ENCODE results near the gene FAM180A. TPM values are rescaled to one million over a fixed set of nuclear protein-coding genes. Genes with fewer than 3 reads are reported as not detected.

Gene FAM180A
- not detected for polyA plus RNA-seq (2013, experiment 1 of 2)
- polyA plus RNA-seq (2013, experiment 2 of 2): not detected

DNA sequence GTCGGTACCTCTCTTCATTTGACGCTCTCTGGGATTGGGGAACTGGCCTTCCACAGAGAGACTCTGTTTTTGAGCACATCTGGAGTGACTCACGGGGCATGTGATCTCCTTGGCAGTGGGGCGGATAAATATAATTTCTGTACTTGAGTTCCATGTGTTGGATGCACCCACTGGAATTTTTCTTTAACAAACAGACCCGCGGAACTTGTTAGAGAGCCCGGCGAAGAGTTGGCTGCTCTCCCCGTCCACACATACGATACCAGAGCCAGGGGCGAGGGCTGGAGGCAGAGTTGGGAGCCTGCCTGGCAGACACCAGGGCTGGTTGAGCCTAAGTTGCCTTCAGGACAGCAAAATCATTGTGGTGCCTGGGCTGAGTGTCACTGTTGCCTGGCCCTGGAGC is at the start of gene FAM180A:
Gene FAM180A, minus strand, starts transcription at position 44 of the 400 bp plus-strand sequence. CDS start 233 bp downstream, outside the sequence.
- Histone ChIP-seq H3K36me3 (ENCODE audit: control insufficient read depth, insufficient read depth, low read length) (no peaks in the 10 kb centered on the region), H3K4me1 (ENCODE audit: control insufficient read depth, insufficient read depth, low read length, poor library complexity, severe bottlenecking) (no peaks in the 10 kb centered on the region), H3K27ac (ENCODE audit: low read depth, low read length, severe bottlenecking) (no peak within 1 kb of the TSS), H3K9me3 (ENCODE audit: control insufficient read depth, low read length) (no peaks in the 10 kb centered on the region), H3K4me3 (ENCODE audit: extremely low read depth, insufficient read depth, low read length, poor library complexity, severe bottlenecking) (no peak within 1 kb of the TSS)
- 95 to 96% methylated on average over 11 of the region's 11 CpGs for WGBS, 2 experiments (ENCODE audit: insufficient coverage in 2 of 2)

GRCh38 chr7:135798095-135798494 is 49.5 kb upstream of the FAM180A start:
- WGBS, 2 experiments (ENCODE audit: insufficient coverage in 2 of 2): 100% methylated on average over 1 to 2 of the region's 4 CpGs
- H3K4me1 ChIP-seq (ENCODE audit: control insufficient read depth, insufficient read depth, low read length, poor library complexity, severe bottlenecking): peaks cover 7% of the 10 kb centered on the region
- H3K27ac ChIP-seq (ENCODE audit: low read depth, low read length, severe bottlenecking): no peak overlapping the region
- no peaks in the 10 kb centered on the region for H3K9me3 ChIP-seq (ENCODE audit: control insufficient read depth, low read length)
- H3K36me3 ChIP-seq (ENCODE audit: control insufficient read depth, insufficient read depth, low read length): no peaks in the 10 kb centered on the region
- H3K4me3 ChIP-seq (ENCODE audit: extremely low read depth, insufficient read depth, low read length, poor library complexity, severe bottlenecking): no peak overlapping the region

DNA sequence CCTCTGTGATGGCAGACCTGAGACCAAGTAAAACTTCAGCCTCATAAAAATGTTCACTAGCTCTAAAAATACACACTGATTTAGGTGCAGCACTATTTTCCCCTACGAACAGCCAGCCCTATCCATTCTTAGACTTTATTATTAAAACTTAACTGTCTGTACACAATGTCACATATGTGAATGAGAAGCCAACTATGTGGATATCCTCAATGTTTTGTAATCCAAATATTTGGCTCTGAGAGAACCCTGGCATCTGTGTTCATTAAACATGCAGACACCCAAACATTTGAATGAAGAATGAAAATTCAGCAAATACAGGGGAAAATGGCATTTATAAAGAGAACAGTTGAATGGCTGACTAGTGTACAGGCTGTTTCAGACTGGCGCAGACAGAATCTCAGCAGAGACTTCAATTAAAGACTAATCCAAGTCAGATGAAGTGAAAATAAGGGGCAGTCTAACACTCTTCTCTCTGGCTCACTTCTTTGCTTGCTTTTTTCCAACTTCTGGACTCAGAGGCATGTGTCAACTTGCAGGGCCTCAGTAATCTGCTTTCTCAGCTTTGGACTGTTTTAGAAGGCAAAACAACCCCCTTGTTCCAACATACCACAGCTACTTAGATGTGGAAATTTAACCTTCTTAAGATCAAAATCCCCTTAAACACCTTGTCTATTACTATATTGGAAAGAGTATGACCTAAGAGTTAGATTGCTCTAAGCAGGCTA is 47.4 kb upstream of the FAM180A start:
- Histone ChIP-seq H3K9me3 (ENCODE audit: control insufficient read depth, low read length) (no peaks in the 10 kb centered on the region), H3K4me3 (ENCODE audit: extremely low read depth, insufficient read depth, low read length, poor library complexity, severe bottlenecking) (no peak overlapping the region), H3K4me1 (ENCODE audit: control insufficient read depth, insufficient read depth, low read length, poor library complexity, severe bottlenecking) (no peaks in the 10 kb centered on the region), H3K36me3 (ENCODE audit: control insufficient read depth, insufficient read depth, low read length) (no peaks in the 10 kb centered on the region), H3K27ac (ENCODE audit: low read depth, low read length, severe bottlenecking) (no peak overlapping the region)
- 93 to 100% methylated on average over 2 of the region's 2 CpGs for WGBS, 2 experiments (ENCODE audit: insufficient coverage in 2 of 2)

DNA sequence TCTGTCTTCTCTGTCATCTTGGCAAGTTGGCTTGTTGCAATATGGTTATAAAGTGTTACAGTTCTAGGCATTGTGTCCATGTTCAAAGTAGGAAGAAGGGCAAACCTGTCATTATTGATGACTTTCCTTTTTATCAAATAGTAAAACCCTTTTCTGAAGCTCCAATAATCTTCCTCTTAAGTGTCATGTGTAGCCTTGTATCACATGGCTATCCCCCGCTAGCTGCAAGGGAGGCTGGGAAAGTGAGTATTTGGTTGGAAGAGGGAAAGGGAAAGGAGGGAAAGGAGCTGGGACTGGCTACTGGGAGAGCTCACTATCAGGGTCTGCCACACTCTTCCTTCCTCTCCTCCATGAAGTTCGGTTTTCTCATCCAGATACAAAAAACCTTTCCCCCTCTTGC is 45.2 kb upstream of the FAM180A start:
- no peaks in the 10 kb centered on the region for H3K9me3 ChIP-seq (ENCODE audit: control insufficient read depth, low read length)
- WGBS, 2 experiments (ENCODE audit: insufficient coverage in 2 of 2): 100% methylated on average over 1 of the region's 2 CpGs; no CpG with 5 or more reads in 1 of the 2 experiments
- no peaks in the 10 kb centered on the region for H3K36me3 ChIP-seq (ENCODE audit: control insufficient read depth, insufficient read depth, low read length)
- H3K4me3 ChIP-seq (ENCODE audit: extremely low read depth, insufficient read depth, low read length, poor library complexity, severe bottlenecking): no peak overlapping the region
- H3K27ac ChIP-seq (ENCODE audit: low read depth, low read length, severe bottlenecking): no peak overlapping the region
- H3K4me1 ChIP-seq (ENCODE audit: control insufficient read depth, insufficient read depth, low read length, poor library complexity, severe bottlenecking): no peaks in the 10 kb centered on the region

- WGBS, 2 experiments (ENCODE audit: insufficient coverage in 2 of 2): 93 to 97% methylated on average over 7 to 8 of the region's 9 CpGs
- Histone ChIP-seq H3K36me3 (ENCODE audit: control insufficient read depth, insufficient read depth, low read length) (no peaks in the 10 kb centered on the region), H3K4me3 (ENCODE audit: extremely low read depth, insufficient read depth, low read length, poor library complexity, severe bottlenecking) (no peak overlapping the region), H3K27ac (ENCODE audit: low read depth, low read length, severe bottlenecking) (no peak overlapping the region), H3K9me3 (ENCODE audit: control insufficient read depth, low read length) (no peaks in the 10 kb centered on the region), H3K4me1 (ENCODE audit: control insufficient read depth, insufficient read depth, low read length, poor library complexity, severe bottlenecking) (no peaks in the 10 kb centered on the region)
Observed at GRCh38 chr7:135792866-135793265, 44.3 kb upstream of the FAM180A start.

DNA sequence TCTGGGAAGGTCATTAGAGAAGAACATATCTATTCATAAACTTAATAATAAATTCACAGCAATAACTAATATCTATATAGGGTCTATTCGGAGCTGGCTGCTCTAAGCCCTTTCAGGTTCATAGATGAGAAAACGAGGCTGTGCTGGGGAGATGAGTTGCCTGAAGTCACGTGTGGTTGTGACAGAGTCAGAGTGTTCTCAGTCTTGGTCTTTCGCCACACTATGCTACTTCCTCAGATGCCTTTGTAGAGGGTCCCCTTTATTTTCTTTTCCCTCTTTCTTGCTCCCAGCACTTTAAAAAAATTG is 43.7 kb upstream of the FAM180A start:
- H3K27ac ChIP-seq (ENCODE audit: low read depth, low read length, severe bottlenecking): no peak overlapping the region
- no peaks in the 10 kb centered on the region for H3K9me3 ChIP-seq (ENCODE audit: control insufficient read depth, low read length)
- no peaks in the 10 kb centered on the region for H3K36me3 ChIP-seq (ENCODE audit: control insufficient read depth, insufficient read depth, low read length)
- no peaks in the 10 kb centered on the region for H3K4me1 ChIP-seq (ENCODE audit: control insufficient read depth, insufficient read depth, low read length, poor library complexity, severe bottlenecking)
- 90% methylated on average over 2 of the region's 4 CpGs; no CpG with 5 or more reads in 1 of the 2 experiments for WGBS, 2 experiments (ENCODE audit: insufficient coverage in 2 of 2)
- H3K4me3 ChIP-seq (ENCODE audit: extremely low read depth, insufficient read depth, low read length, poor library complexity, severe bottlenecking): no peak overlapping the region

- Histone ChIP-seq H3K27ac (ENCODE audit: low read depth, low read length, severe bottlenecking) (no peak overlapping the region), H3K36me3 (ENCODE audit: control insufficient read depth, insufficient read depth, low read length) (no peaks in the 10 kb centered on the region), H3K4me3 (ENCODE audit: extremely low read depth, insufficient read depth, low read length, poor library complexity, severe bottlenecking) (no peak overlapping the region), H3K4me1 (ENCODE audit: control insufficient read depth, insufficient read depth, low read length, poor library complexity, severe bottlenecking) (no peaks in the 10 kb centered on the region), H3K9me3 (ENCODE audit: control insufficient read depth, low read length) (no peaks in the 10 kb centered on the region)
- WGBS, 2 experiments (ENCODE audit: insufficient coverage in 2 of 2): 77 to 94% methylated on average over 3 to 4 of the region's 7 CpGs
Observed at GRCh38 chr7:135791543-135792362, 43.1 kb upstream of the FAM180A start.

GRCh38 chr7:135790371-135790977 is 41.9 kb upstream of the FAM180A start:
- 94 to 96% methylated on average over 9 to 11 of the region's 11 CpGs for WGBS, 2 experiments (ENCODE audit: insufficient coverage in 2 of 2)

GRCh38 chr7:135789956-135790355 is 41.3 kb upstream of the FAM180A start:
- WGBS, 2 experiments (ENCODE audit: insufficient coverage in 2 of 2): 77 to 78% methylated on average over 3 of the region's 3 CpGs
- Histone ChIP-seq H3K4me1 (ENCODE audit: control insufficient read depth, insufficient read depth, low read length, poor library complexity, severe bottlenecking) (no peaks in the 10 kb centered on the region), H3K9me3 (ENCODE audit: control insufficient read depth, low read length) (no peaks in the 10 kb centered on the region), H3K36me3 (ENCODE audit: control insufficient read depth, insufficient read depth, low read length) (no peaks in the 10 kb centered on the region), H3K27ac (ENCODE audit: low read depth, low read length, severe bottlenecking) (no peak overlapping the region), H3K4me3 (ENCODE audit: extremely low read depth, insufficient read depth, low read length, poor library complexity, severe bottlenecking) (no peak overlapping the region)

More at GRCh38 chr7:135790371-135790977, 41.9 kb upstream of the FAM180A start:
- no peaks in the 10 kb centered on the region for H3K36me3 ChIP-seq (ENCODE audit: control insufficient read depth, insufficient read depth, low read length)
- H3K27ac ChIP-seq (ENCODE audit: low read depth, low read length, severe bottlenecking): no peak overlapping the region
- no peaks in the 10 kb centered on the region for H3K9me3 ChIP-seq (ENCODE audit: control insufficient read depth, low read length)
- no peak overlapping the region for H3K4me3 ChIP-seq (ENCODE audit: extremely low read depth, insufficient read depth, low read length, poor library complexity, severe bottlenecking)
- no peaks in the 10 kb centered on the region for H3K4me1 ChIP-seq (ENCODE audit: control insufficient read depth, insufficient read depth, low read length, poor library complexity, severe bottlenecking)

GRCh38 chr7:135789431-135789830 is 40.8 kb upstream of the FAM180A start:
- Histone ChIP-seq H3K9me3 (ENCODE audit: control insufficient read depth, low read length) (no peaks in the 10 kb centered on the region), H3K4me1 (ENCODE audit: control insufficient read depth, insufficient read depth, low read length, poor library complexity, severe bottlenecking) (no peaks in the 10 kb centered on the region), H3K36me3 (ENCODE audit: control insufficient read depth, insufficient read depth, low read length) (no peaks in the 10 kb centered on the region), H3K4me3 (ENCODE audit: extremely low read depth, insufficient read depth, low read length, poor library complexity, severe bottlenecking) (no peak overlapping the region), H3K27ac (ENCODE audit: low read depth, low read length, severe bottlenecking) (no peak overlapping the region)
- 90 to 95% methylated on average over 4 of the region's 4 CpGs for WGBS, 2 experiments (ENCODE audit: insufficient coverage in 2 of 2)

Data from mesodermal cell (in vitro differentiated cells).